ENCODE data around the gene TGM5. TPM values are rescaled to one million over a fixed set of nuclear protein-coding genes. Genes with fewer than 3 reads are reported as not detected.

TGM5 gene
- total and polyA plus RNA-seq, 2 donors (not counting 1 experiment from before 2014, with no cell fraction given) = 0.42 TPM; not detected in 1

DNA sequence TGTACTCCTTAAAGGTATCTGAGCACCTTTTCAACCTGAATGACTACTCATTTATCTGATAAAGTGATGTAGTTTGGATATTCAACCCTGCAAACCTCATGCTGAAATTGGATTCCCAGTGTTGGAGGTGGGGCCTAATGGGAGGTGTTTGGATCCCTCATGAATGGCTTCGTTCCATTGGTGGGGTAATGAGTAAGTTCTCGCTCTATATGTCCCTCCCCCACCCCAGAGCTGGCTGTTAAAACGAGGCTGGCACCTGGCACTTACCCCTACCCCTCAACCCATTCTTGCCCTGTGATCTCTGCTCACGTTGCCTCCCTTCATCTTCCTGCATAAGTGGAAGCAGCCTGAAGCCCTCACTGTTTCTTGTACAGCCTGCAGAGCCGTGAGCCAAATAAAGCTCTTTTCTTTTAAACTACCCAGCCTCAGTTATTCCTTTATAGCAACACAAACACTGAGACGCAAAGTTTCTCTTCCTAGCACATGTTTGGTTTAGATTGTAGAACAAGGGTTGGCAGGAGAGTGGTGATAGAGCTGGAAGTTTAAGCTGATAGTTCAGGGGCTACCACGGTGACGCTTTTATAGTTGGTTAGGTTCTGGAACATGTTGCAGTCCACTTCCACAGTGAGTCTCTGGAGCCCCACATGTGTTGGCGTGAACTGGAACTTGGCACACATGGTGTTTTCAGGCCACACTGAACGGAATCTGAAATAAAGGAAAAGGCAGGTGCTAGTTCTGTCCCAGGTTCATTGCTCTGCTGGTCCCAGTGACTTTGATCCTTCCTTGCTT, 69.8 kb downstream of the TGM5 start:
- TF ChIP-seq CTCF (IDR thresholded peaks at IDR 0.05) = no peak
- TF ChIP-seq EZH2 (IDR thresholded peaks at IDR 0.05; ENCODE audit: borderline replicate concordance, insufficient read depth, low read depth, low read length, poor library complexity, severe bottlenecking) = no peak
- no peak overlapping the region for H3K27ac Mint-ChIP-seq
- POLR2A ChIA-PET = no interaction called here

DNA sequence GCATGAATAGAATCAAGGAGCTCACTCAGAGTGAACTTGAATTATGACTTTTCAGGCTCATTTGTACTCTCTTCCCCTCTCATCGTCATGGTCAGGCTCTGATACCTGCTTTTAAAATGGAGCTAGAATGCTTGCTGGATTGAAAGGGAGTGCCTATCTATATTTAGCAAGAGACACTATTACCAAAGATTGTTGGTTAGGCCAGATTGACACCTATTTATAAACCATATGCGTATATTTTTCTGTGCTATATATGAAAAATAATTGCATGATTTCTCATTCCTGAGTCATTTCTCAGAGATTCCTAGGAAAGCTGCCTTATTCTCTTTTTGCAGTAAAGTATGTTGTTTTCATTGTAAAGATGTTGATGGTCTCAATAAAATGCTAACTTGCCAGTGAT, 71.9 kb downstream of the TGM5 start:
- ChIA-PET CTCF (interaction anchor here (1.6 to 4.1 kb wide), 2 partner anchors 8 to 9 kb away, joined by 4 to 19 read pairs; no protein-coding TSS in a partner anchor), POLR2A (no interaction called here)
- Histone ChIP-seq H3K4me1 (ENCODE audit: control insufficient read depth in 2 of 2, insufficient read depth in 2 of 2, low read length in 2 of 2) (peaks cover 0 to 4% of the 10 kb centered on the region in 2 donors), H3K4me2 (replicated peaks; ENCODE audit: low read depth, low read length, poor library complexity, severe bottlenecking) (no peak overlapping the region), H3K9ac (ENCODE audit: low read length) (no peak overlapping the region), H4K20me1 (ENCODE audit: control insufficient read depth, insufficient read depth, low read length, poor library complexity, severe bottlenecking) (peaks cover 28% of the 10 kb centered on the region), H3K9me3 (ENCODE audit: control extremely low read depth in 1 of 3, control insufficient read depth in 2 of 3, insufficient read depth in 1 of 3, low read length in 2 of 3) (peaks cover 0 to 10% (median 3%) of the 10 kb centered on the region in 3 donors), H2AFZ (ENCODE audit: insufficient read depth, low read depth, low read length, poor library complexity, severe bottlenecking) (no peak overlapping the region), H3K4me3 (ENCODE audit: control extremely low read depth in 1 of 5, extremely low read depth in 1 of 5, insufficient read depth in 1 of 5, low read depth in 2 of 5, low read length in 4 of 5) (no peak overlapping the region), H3K27me3 (replicated peaks in 1 of 4; ENCODE audit: control extremely low read depth in 1 of 4, control insufficient read depth in 3 of 4, insufficient read depth in 4 of 4, low read length in 3 of 4) (no peaks in the 10 kb centered on the region), H3K79me2 (ENCODE audit: control insufficient read depth, insufficient read depth, low read length) (peaks cover 22% of the 10 kb centered on the region), H3K27ac (ENCODE audit: low read length in 2 of 2) (no peak overlapping the region), H3K36me3 (replicated peaks in 1 of 2; ENCODE audit: control extremely low read depth in 1 of 2, control insufficient read depth in 1 of 2, extremely low read depth in 1 of 2, insufficient read depth in 2 of 2, low read length in 1 of 2) (peaks cover 7 to 71% of the 10 kb centered on the region in 2 experiments)
- WGBS (ENCODE audit: insufficient coverage) = no CpG with 5 or more reads among the region's 2 CpGs
- Mint-ChIP-seq H3K27me3 (no peaks in the 10 kb centered on the region), H3K4me1 (peaks cover 18% of the 10 kb centered on the region), H3K27ac (no peak overlapping the region), H3K9me3 (ENCODE audit: insufficient read depth) (peaks cover 7% of the 10 kb centered on the region), H3K4me3 (no peak overlapping the region)
- no peak for TF ChIP-seq CTCF (IDR thresholded peaks at IDR 0.05)
- TF ChIP-seq EZH2 (IDR thresholded peaks at IDR 0.05; ENCODE audit: borderline replicate concordance, insufficient read depth, low read depth, low read length, poor library complexity, severe bottlenecking) = no peak
- ATAC-seq (ENCODE audit: low read depth) (no peak), DNase-seq (no peak)
- intact Hi-C loops (cut with micrococcal nuclease) = no loop called here

More for the DNA sequence above, 69.8 kb downstream of the TGM5 start:
- ATAC-seq (ENCODE audit: low read depth) (no peak), DNase-seq (no peak)
- 100% methylated on average over 7 of the region's 10 CpGs for WGBS (ENCODE audit: insufficient coverage)
- CTCF ChIA-PET = interaction anchor here (0.8 kb wide), 1 partner anchor 11 kb away, joined by 3 read pairs; no protein-coding TSS in a partner anchor
- Mint-ChIP-seq H3K9me3 (ENCODE audit: insufficient read depth) (peaks cover 7% of the 10 kb centered on the region), H3K4me1 (peaks cover 14% of the 10 kb centered on the region), H3K4me3 (no peak overlapping the region), H3K27me3 (no peaks in the 10 kb centered on the region)
- Histone ChIP-seq H3K4me1 (ENCODE audit: control insufficient read depth in 2 of 2, insufficient read depth in 2 of 2, low read length in 2 of 2) (peaks cover 0 to 4% of the 10 kb centered on the region in 2 donors), H3K27ac (ENCODE audit: low read length in 2 of 2) (no peak overlapping the region), H3K79me2 (ENCODE audit: control insufficient read depth, insufficient read depth, low read length) (peaks cover 2% of the 10 kb centered on the region), H3K36me3 (replicated peaks in 1 of 2; ENCODE audit: control extremely low read depth in 1 of 2, control insufficient read depth in 1 of 2, extremely low read depth in 1 of 2, insufficient read depth in 2 of 2, low read length in 1 of 2) (peaks cover 7 to 49% of the 10 kb centered on the region in 2 experiments), H4K20me1 (ENCODE audit: control insufficient read depth, insufficient read depth, low read length, poor library complexity, severe bottlenecking) (peaks cover 9% of the 10 kb centered on the region), H3K27me3 (replicated peaks in 1 of 4; ENCODE audit: control extremely low read depth in 1 of 4, control insufficient read depth in 3 of 4, insufficient read depth in 4 of 4, low read length in 3 of 4) (no peaks in the 10 kb centered on the region), H3K9ac (ENCODE audit: low read length) (no peak overlapping the region), H3K9me3 (ENCODE audit: control extremely low read depth in 1 of 3, control insufficient read depth in 2 of 3, insufficient read depth in 1 of 3, low read length in 2 of 3) (peaks cover 0 to 10% (median 3%) of the 10 kb centered on the region in 3 donors), H2AFZ (ENCODE audit: insufficient read depth, low read depth, low read length, poor library complexity, severe bottlenecking) (no peak overlapping the region), H3K4me2 (replicated peaks; ENCODE audit: low read depth, low read length, poor library complexity, severe bottlenecking) (no peak overlapping the region), H3K4me3 (ENCODE audit: control extremely low read depth in 1 of 5, extremely low read depth in 1 of 5, insufficient read depth in 1 of 5, low read depth in 2 of 5, low read length in 4 of 5) (no peak overlapping the region)
- intact Hi-C loops (cut with micrococcal nuclease) = no loop called here
